Endothelial cell of umbilical vein (primary cell): ENCODE data around the gene KRT86. TPM values are rescaled to one million over a fixed set of nuclear protein-coding genes. Genes with fewer than 3 reads are reported as not detected.

Experiments
- BruUV-seq: library from RNA; stranded (reverse); fragments of 400-500 nt; replicated peaks from 2 replicates; lab custom pipeline; 2021; lab: Mats Ljungman, UMichigan
- CTCF ChIA-PET: fragments of 300-600, 350-600 bp; sonication (Branson Sonifier 250); formaldehyde crosslinking; loops from one replicate; lab custom pipeline; 2021; ENCODE audit warnings: antibody characterized with exemption, inconsistent platforms; lab: Charles Lee
- POLR2A ChIA-PET: fragments of 300-600, 350-600 bp; sonication (Branson Sonifier 250); formaldehyde crosslinking; loops from one replicate; lab custom pipeline; 2021; ENCODE audit warnings: antibody characterized with exemption, inconsistent platforms; lab: Charles Lee
- DNase-seq: peaks from one replicate; pipeline ENCODE4 v3.0.0-alpha.2; 2011; ENCODE audit warnings: low read depth, low spot score
- FAIRE-seq: peaks from 2 replicates; lab custom pipeline; 2011; peaks lifted over from hg19 to GRCh38; lab: Jason Lieb, UNC
- H2AFZ ChIP-seq: 2 replicates; pipeline ENCODE4 v1.6.0; 2012; ENCODE audit warnings: low read depth, low read length, control low read depth, inconsistent platforms
- H3K27ac ChIP-seq: 2 replicates; pipeline ENCODE4 v1.5.1; 2011; ENCODE audit warnings: low read depth, mild to moderate bottlenecking, control low read depth, low read length, moderate library complexity; ENCODE audit not compliant: insufficient read depth
- H3K27me3 ChIP-seq, 2 experiments: 2 replicates each; pipeline versions ENCODE4 v1.6.0 to v1.6.1; 2011; ENCODE audit warnings: low read length in 2 of 2, mixed read lengths in 1 of 2; ENCODE audit not compliant: control insufficient read depth in 2 of 2, insufficient read depth in 2 of 2
- H3K36me3 ChIP-seq, 2 experiments: 2 replicates in 1 of 2; 3 replicates in 1 of 2; pipeline ENCODE4 v1.5.1; 2011; ENCODE audit warnings: low read length in 2 of 2, mild to moderate bottlenecking in 1 of 2, moderate library complexity in 1 of 2; ENCODE audit not compliant: control insufficient read depth in 2 of 2, insufficient read depth in 2 of 2; ENCODE audit errors: extremely low read depth in 1 of 2
- H3K4me1 ChIP-seq: 3 replicates; pipeline ENCODE4 v1.5.1; 2011; ENCODE audit warnings: mild to moderate bottlenecking, low read length; ENCODE audit not compliant: control insufficient read depth, insufficient read depth; ENCODE audit errors: extremely low read depth
- H3K4me2 ChIP-seq: 2 replicates; pipeline ENCODE4 v1.6.1; 2011; ENCODE audit warnings: low read length, control low read depth, mixed read lengths; ENCODE audit not compliant: insufficient read depth
- H3K4me3 ChIP-seq, 3 experiments: fragments of 200-600 bp in 1 of 3; sonication (generic), shearing (Covaris generic) in 1 of 3; replicated peaks in 1 of 3; 2 replicates each; pipeline ENCODE4 v1.5.1; 2011 to 2016; ENCODE audit warnings: control low read depth in 3 of 3, low read length in 3 of 3, mild to moderate bottlenecking in 2 of 3, inconsistent platforms in 1 of 3, low read depth in 1 of 3, moderate library complexity in 1 of 3; ENCODE audit not compliant: insufficient read depth in 1 of 3
- H3K79me2 ChIP-seq: 2 replicates; pipeline ENCODE4 v1.6.0; 2012; ENCODE audit warnings: low read length, inconsistent platforms; ENCODE audit not compliant: control insufficient read depth, insufficient read depth
- H3K9ac ChIP-seq: replicated peaks from 2 replicates; pipeline ENCODE3; 2011; ENCODE audit warnings: low read length, control low read depth; ENCODE audit not compliant: insufficient read depth; ENCODE audit errors: extremely low read depth
- H3K9me1 ChIP-seq: replicated peaks from 3 replicates; pipeline ENCODE4 v1.6.0; 2011; ENCODE audit warnings: mild to moderate bottlenecking, low read length; ENCODE audit not compliant: control insufficient read depth, insufficient read depth; ENCODE audit errors: extremely low read depth
- H3K9me3 ChIP-seq: replicated peaks from 2 replicates; pipeline ENCODE4 v1.5.1; 2012; ENCODE audit warnings: low read length, inconsistent platforms; ENCODE audit not compliant: control insufficient read depth, insufficient read depth
- H4K20me1 ChIP-seq: replicated peaks from 2 replicates; pipeline ENCODE3; 2011; ENCODE audit warnings: mild to moderate bottlenecking, low read length; ENCODE audit not compliant: control insufficient read depth, insufficient read depth; ENCODE audit errors: extremely low read depth
- EZH2 ChIP-seq: IDR thresholded peaks from 2 replicates; pipeline ENCODE4 v1.6.1; 2012; ENCODE audit warnings: borderline replicate concordance, low read depth, mild to moderate bottlenecking, moderate library complexity, low read length, inconsistent platforms; ENCODE audit not compliant: severe bottlenecking
- FOS ChIP-seq: IDR thresholded peaks from 2 replicates; pipeline ENCODE4 v1.6.1; 2011; ENCODE audit warnings: mild to moderate bottlenecking, low read length, moderate library complexity, borderline replicate concordance; ENCODE audit not compliant: insufficient read depth
- GATA2 ChIP-seq: IDR thresholded peaks from 2 replicates; pipeline ENCODE4 v1.7.0; 2011; ENCODE audit warnings: low read depth, mild to moderate bottlenecking, moderate library complexity, mixed read lengths, low read length; ENCODE audit not compliant: insufficient read length, insufficient read depth
- JUN ChIP-seq: IDR thresholded peaks from 2 replicates; pipeline ENCODE4 v1.6.1; 2011; ENCODE audit warnings: borderline replicate concordance, low read depth; ENCODE audit not compliant: insufficient read length, insufficient read depth
- MYC ChIP-seq: IDR thresholded peaks from one replicate; pipeline ENCODE4 v1.6.1; 2011; ENCODE audit warnings: mild to moderate bottlenecking, low read depth, low read length
- POLR2A ChIP-seq: IDR thresholded peaks from 2 replicates; pipeline ENCODE4 v1.6.1; 2012; ENCODE audit warnings: low read depth, mild to moderate bottlenecking, control low read depth, low read length
- POLR2AphosphoS5 ChIP-seq: IDR thresholded peaks from 2 replicates; pipeline ENCODE4 v1.6.1; 2012; ENCODE audit warnings: low read depth, mild to moderate bottlenecking, control low read depth, low read length, moderate library complexity; ENCODE audit not compliant: insufficient read depth
- dilution Hi-C: fragments of 300-500 bp; cut with MboI; formaldehyde crosslinking; loops from one replicate; pipeline ENCODE4 v1.15.0; 2019; ENCODE audit warnings: low sequenced_read_pairs; ENCODE audit not compliant: extremely low pct_ligation_motif_present
- intact Hi-C: fragments of 100-400 bp; cut with micrococcal nuclease; formaldehyde crosslinking; loops from one replicate; pipeline ENCODE4 v1.10.0; 2022
- polyA plus RNA-seq, 4 experiments: library from polyadenylated mRNA; depleted of rRNA in 3 of 4; stranded (reverse) in 3 of 4; unstranded in 1 of 4; fragments of >200 nt; gene quantifications; 2 replicates each; pipeline versions ENCODE4 v1.2.1 to v1.2.3, GENCODE V29; 2011 to 2012; ENCODE audit warnings: missing spikeins in 1 of 4
- total RNA-seq: library from RNA; stranded (reverse); gene quantifications from 2 replicates; pipeline ENCODE4 v1.2.3, GENCODE V29; 2021
- TF ChIP-seq, protein P1 (sequence below), 2 donors: IDR thresholded peaks; 1 replicate in 1 of 2; 2 replicates in 1 of 2; pipeline ENCODE4 v1.5.1; 2011; ENCODE audit warnings: low read length in 2 of 2, mild to moderate bottlenecking in 2 of 2, moderate library complexity in 2 of 2, control low read depth in 1 of 2, inconsistent platforms in 1 of 2, low read depth in 1 of 2; ENCODE audit not compliant: insufficient read depth in 1 of 2; ENCODE audit errors: extremely low read depth in 1 of 2
- TF ChIP-seq, protein P2 (sequence below): IDR thresholded peaks from 2 replicates; pipeline ENCODE4 v1.6.1; 2011; ENCODE audit not compliant: insufficient read depth, insufficient read length

Gene KRT86
- total and polyA plus RNA-seq, 2 donors (not counting 3 experiments of a cell fraction or from before 2014, with no cell fraction given) = not detected

DNA sequence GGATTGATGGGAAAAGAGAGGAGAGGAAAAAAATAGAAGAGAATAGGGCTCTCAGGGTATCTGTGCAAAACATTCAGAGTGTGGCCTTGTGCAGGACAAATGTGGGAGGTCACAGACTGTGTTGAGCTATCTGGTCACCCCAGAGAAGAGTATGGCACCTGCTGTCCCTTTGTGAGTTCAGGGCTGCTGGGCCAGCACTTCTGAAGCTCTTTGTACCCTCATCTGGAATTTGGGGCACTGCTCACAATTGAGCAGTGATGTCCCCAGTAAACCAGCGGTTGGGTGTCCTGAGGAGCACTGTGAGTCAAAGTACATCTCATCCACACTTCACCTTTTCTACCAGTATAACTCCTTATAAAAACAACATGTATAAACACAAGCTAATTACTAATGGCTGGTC, 19.5 kb downstream of the KRT86 start:
- DNase-seq (no peak), FAIRE-seq (no peak)
- H3K9me1 ChIP-seq = no peaks in the 10 kb centered on the region
- TF ChIP-seq MYC = no peak
- TF ChIP-seq, protein P1, sequence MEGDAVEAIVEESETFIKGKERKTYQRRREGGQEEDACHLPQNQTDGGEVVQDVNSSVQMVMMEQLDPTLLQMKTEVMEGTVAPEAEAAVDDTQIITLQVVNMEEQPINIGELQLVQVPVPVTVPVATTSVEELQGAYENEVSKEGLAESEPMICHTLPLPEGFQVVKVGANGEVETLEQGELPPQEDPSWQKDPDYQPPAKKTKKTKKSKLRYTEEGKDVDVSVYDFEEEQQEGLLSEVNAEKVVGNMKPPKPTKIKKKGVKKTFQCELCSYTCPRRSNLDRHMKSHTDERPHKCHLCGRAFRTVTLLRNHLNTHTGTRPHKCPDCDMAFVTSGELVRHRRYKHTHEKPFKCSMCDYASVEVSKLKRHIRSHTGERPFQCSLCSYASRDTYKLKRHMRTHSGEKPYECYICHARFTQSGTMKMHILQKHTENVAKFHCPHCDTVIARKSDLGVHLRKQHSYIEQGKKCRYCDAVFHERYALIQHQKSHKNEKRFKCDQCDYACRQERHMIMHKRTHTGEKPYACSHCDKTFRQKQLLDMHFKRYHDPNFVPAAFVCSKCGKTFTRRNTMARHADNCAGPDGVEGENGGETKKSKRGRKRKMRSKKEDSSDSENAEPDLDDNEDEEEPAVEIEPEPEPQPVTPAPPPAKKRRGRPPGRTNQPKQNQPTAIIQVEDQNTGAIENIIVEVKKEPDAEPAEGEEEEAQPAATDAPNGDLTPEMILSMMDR (IDR thresholded peaks at IDR 0.05; ENCODE audit: extremely low read depth in 1 of 2, insufficient read depth in 1 of 2, low read depth in 1 of 2, low read length in 2 of 2) = no peak
- no peak for TF ChIP-seq EZH2
- no peak for TF ChIP-seq POLR2AphosphoS5
- TF ChIP-seq, protein P2, sequence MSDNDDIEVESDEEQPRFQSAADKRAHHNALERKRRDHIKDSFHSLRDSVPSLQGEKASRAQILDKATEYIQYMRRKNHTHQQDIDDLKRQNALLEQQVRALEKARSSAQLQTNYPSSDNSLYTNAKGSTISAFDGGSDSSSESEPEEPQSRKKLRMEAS = no peak
- no peak for TF ChIP-seq POLR2A
- no peak for TF ChIP-seq GATA2
- TF ChIP-seq JUN = no peak
- no peak for TF ChIP-seq FOS
- dilution Hi-C loops (no loop called here), intact Hi-C loops (loop anchor here (5.0 kb wide), 1 partner anchor 528 kb away; no protein-coding TSS in a partner anchor)
- H3K27ac ChIP-seq = no peak overlapping the region
- H3K4me3 ChIP-seq = no peak overlapping the region
- no peak overlapping the region for H3K9ac ChIP-seq
- no peaks in the 10 kb centered on the region for H4K20me1 ChIP-seq
- H3K9me3 ChIP-seq = no peaks in the 10 kb centered on the region
- no peaks in the 10 kb centered on the region for H3K4me1 ChIP-seq
- H3K36me3 ChIP-seq = no peaks in the 10 kb centered on the region
- no peaks in the 10 kb centered on the region for H3K79me2 ChIP-seq
- peaks cover 35 to 44% of the 10 kb centered on the region in 2 experiments for H3K27me3 ChIP-seq
- no peak overlapping the region for H3K4me2 ChIP-seq
- ChIA-PET POLR2A (no interaction called here), CTCF (interaction anchor here (0.8 to 2.9 kb wide), 7 partner anchors 9 to 577 kb away, joined by 3 to 15 read pairs (median 4); no protein-coding TSS in a partner anchor)
- BruUV-seq = no TSS peak
- no peak overlapping the region for H2AFZ ChIP-seq
